A549 (cell line): ENCODE measurements around the gene SPEF1. TPM values are rescaled to one million over a fixed set of nuclear protein-coding genes. Genes with fewer than 3 reads are reported as not detected.

Experiments used
- ATAC-seq, 2 experiments: fragments of 200-7000 bp in 1 of 2; fragments of >200 bp in 1 of 2; cut with Nextera tagmentation in 1 of 2; cut with Tn5 transposase in 1 of 2; 3 replicates each; pipeline versions ENCODE4 v1.8.0 to v1.9.1; 2018 to 2020; ENCODE audit warnings: mild to moderate bottlenecking in 1 of 2, moderate library complexity in 1 of 2
- CTCF ChIA-PET: fragments of 300-600 bp; sonication (Branson Sonifier 250); formaldehyde crosslinking; extraction: SDS; loops from one replicate; lab custom pipeline; 2021; ENCODE audit warnings: antibody characterized with exemption, inconsistent platforms; lab: Yijun Ruan, JAX
- POLR2A ChIA-PET: fragments of 350-600 bp; formaldehyde crosslinking; extraction: SDS; loops from one replicate; lab custom pipeline; 2021; ENCODE audit warnings: antibody characterized with exemption, inconsistent platforms; lab: Yijun Ruan, JAX
- DNase-seq, 2 experiments: peaks; one replicate each; pipeline versions ENCODE4 v3.0.0 to v3.0.0-alpha.2; 2011 to 2016; ENCODE audit warnings: low read depth in 1 of 2, low spot score in 1 of 2
- FAIRE-seq: peaks from 2 replicates; lab custom pipeline; 2011; peaks lifted over from hg19 to GRCh38; lab: Jason Lieb, UNC
- H3K27ac ChIP-seq, 2 experiments: fragments of >200 bp; sonication (Bioruptor Twin); formaldehyde crosslinking; 3 replicates each; pipeline ENCODE4 v1.5.1; 2016 to 2017
- H3K4me1 ChIP-seq: fragments of >200 bp; sonication (Bioruptor Twin); formaldehyde crosslinking; 3 replicates; pipeline ENCODE4 v1.6.1; 2016
- H3K4me2 ChIP-seq: fragments of >200 bp; sonication (Bioruptor Twin); formaldehyde crosslinking; 3 replicates; pipeline ENCODE4 v1.6.1; 2016
- H3K4me3 ChIP-seq: fragments of >200 bp; sonication (Bioruptor Twin); formaldehyde crosslinking; 3 replicates; pipeline ENCODE4 v1.5.1; 2016
- H3K9me3 ChIP-seq: fragments of >200 bp; sonication (Bioruptor Twin); formaldehyde crosslinking; 3 replicates; pipeline ENCODE4 v1.6.1; 2016
- BHLHE40 ChIP-seq: IDR thresholded peaks from 2 replicates; pipeline ENCODE4 v1.6.1; 2012; ENCODE audit warnings: low read depth, low read length, inconsistent platforms
- CBX8 ChIP-seq: fragments of 200-600 bp; sonication (generic); IDR thresholded peaks from 2 replicates; pipeline ENCODE4 v1.6.1; 2016
- CHD2 ChIP-seq: fragments of 150-350 bp; IDR thresholded peaks from 2 replicates; pipeline ENCODE4 v1.6.1; 2014; ENCODE audit warnings: low read length; ENCODE audit not compliant: partially characterized antibody
- EHF ChIP-seq: fragments of 250-450 bp; sonication (Bioruptor Pico); IDR thresholded peaks from 2 replicates; pipeline ENCODE4 v1.5.0; 2020; ENCODE audit warnings: mild to moderate bottlenecking
- ELK1 ChIP-seq: fragments of 150-350 bp; IDR thresholded peaks from 2 replicates; pipeline ENCODE4 v1.6.1; 2014; ENCODE audit warnings: low read depth, mild to moderate bottlenecking, low read length
- EP300 ChIP-seq, 2 experiments: fragments of >200 bp; sonication (Bioruptor Twin); formaldehyde crosslinking; IDR thresholded peaks; 2 replicates in 1 of 2; 3 replicates in 1 of 2; pipeline ENCODE4 v1.6.1; 2016 to 2017
- FOSB ChIP-seq: fragments of 250-450 bp; sonication (Bioruptor Pico); IDR thresholded peaks from 2 replicates; pipeline ENCODE4 v1.5.0; 2020; ENCODE audit warnings: mild to moderate bottlenecking, moderate library complexity
- FOSL2 ChIP-seq, 2 experiments: fragments of 450-650 bp in 1 of 2; fragments of >200 bp in 1 of 2; sonication (Bioruptor Twin) in 1 of 2; formaldehyde crosslinking; IDR thresholded peaks; 2 replicates each; pipeline versions ENCODE4 v1.5.0 to v1.6.1; 2016 to 2020; ENCODE audit warnings: mild to moderate bottlenecking in 1 of 2, moderate library complexity in 1 of 2
- GATA3 ChIP-seq: IDR thresholded peaks from 2 replicates; pipeline ENCODE4 v1.6.1; 2012; ENCODE audit warnings: borderline replicate concordance
- HDAC2 ChIP-seq: fragments of 200-600 bp; sonication (generic); IDR thresholded peaks from 2 replicates; pipeline ENCODE4 v1.6.1; 2016
- HMGXB4 ChIP-seq: fragments of 250-450 bp; sonication (Bioruptor Pico); IDR thresholded peaks from 2 replicates; pipeline ENCODE4 v1.5.0; 2021; ENCODE audit warnings: mild to moderate bottlenecking, moderate library complexity, borderline replicate concordance
- HOXA7 ChIP-seq: fragments of 250-450 bp; sonication (Bioruptor Pico); IDR thresholded peaks from 2 replicates; pipeline ENCODE4 v1.5.0; 2020; ENCODE audit warnings: mild to moderate bottlenecking, moderate library complexity
- MAX ChIP-seq: IDR thresholded peaks from 2 replicates; pipeline ENCODE4 v1.6.1; 2012
- PBX3 ChIP-seq: IDR thresholded peaks from 2 replicates; pipeline ENCODE4 v1.6.1; 2012
- POLR2A ChIP-seq: IDR thresholded peaks from 2 replicates; pipeline ENCODE4 v1.6.1; 2012; ENCODE audit warnings: mild to moderate bottlenecking, low read length
- RAD21 ChIP-seq, 2 experiments: fragments of >200 bp in 1 of 2; sonication (Bioruptor Twin) in 1 of 2; formaldehyde crosslinking in 1 of 2; IDR thresholded peaks in 1 of 2; conservative IDR thresholded peaks in 1 of 2; 2 replicates in 1 of 2; 3 replicates in 1 of 2; pipeline ENCODE4 v1.6.1; 2012 to 2018; ENCODE audit warnings: inconsistent platforms in 1 of 2
- REST ChIP-seq: fragments of 200-600 bp; sonication (generic); IDR thresholded peaks from 2 replicates; pipeline ENCODE4 v1.6.1; 2016; ENCODE audit warnings: antibody characterized with exemption, mild to moderate bottlenecking, moderate library complexity
- SREBF2 ChIP-seq: fragments of 450-650 bp; IDR thresholded peaks from 2 replicates; pipeline ENCODE4 v1.6.1; 2014; ENCODE audit warnings: mild to moderate bottlenecking, moderate library complexity
- WGBS: methylation state at CpG from one replicate; pipeline ENCODE4 v1.1.6; 2017; ENCODE audit errors: missing lambda C conversion rate; 5-methylcytosine and 5-hydroxymethylcytosine counted together
- polyA plus RNA-seq, 4 experiments: library from polyadenylated mRNA; depleted of rRNA in 3 of 4; stranded (reverse); fragments of >200 nt; fragmentation: RNase III in 1 of 4; extraction: RNeasy Plus Mini Kit Qiagen cat#74134 plus additional on column Dnase treatment in 1 of 4; gene quantifications; 2 replicates in 3 of 4; 3 replicates in 1 of 4; pipeline ENCODE4 v1.2.3, GENCODE V29; 2011 to 2017

The SPEF1 gene
- polyA plus RNA-seq, 2 of the 4 experiments (the other 2 are of a cell fraction), result 0.41 to 1.3 TPM

- Histone ChIP-seq H3K27ac (no peak overlapping the region), H3K4me2 (no peak overlapping the region), H3K4me1 (peaks cover 18% of the 10 kb centered on the region; the same call in 2 of the 3 replicates), H3K4me3 (no peak overlapping the region), H3K9me3 (no peaks in the 10 kb centered on the region)
- ATAC-seq (no peak), DNase-seq (no peak), FAIRE-seq (no peak)
- ChIA-PET CTCF (interaction anchor here (0.7 to 72.1 kb wide), 7 partner anchors 6 to 1706 kb away, joined by 3 to 2233 read pairs (median 169); partner anchors contain the start of genes ADAM33, ADISSP, AP5S1 and CENPB), POLR2A (interaction anchor here (0.9 kb wide), 1 partner anchor 8 kb away, joined by 3 read pairs; no protein-coding TSS in a partner anchor)
- WGBS, result 74% methylated on average over 7 of the region's 7 CpGs
- TF ChIP-seq GATA3 (no peak), HOXA7 (CRISPR knock-in tag) (no peak), HDAC2 (no peak), FOSB (CRISPR knock-in tag) (no peak), CBX8 (no peak), POLR2A (no peak), ELK1 (no peak), EHF (no peak), SREBF2 (no peak), FOSL2 (IDR thresholded peaks at IDR 0.05) (no peak), FOSL2 (CRISPR knock-in tag; IDR thresholded peaks at IDR 0.05) (no peak), PBX3 (no peak), REST (no peak), MAX (no peak), BHLHE40 (no peak), RAD21 (conservative IDR thresholded peaks at IDR 0.05 in 1 of 2, IDR thresholded peaks at IDR 0.05 in 1 of 2) (no peak), CHD2 (no peak), EP300 (IDR thresholded peaks at IDR 0.05) (no peak), HMGXB4 (CRISPR knock-in tag) (no peak)
Measured at GRCh38 chr20:3741836-3742458, 39.3 kb downstream of the SPEF1 start.
